Ovary (tissue), 3 donors: ENCODE results near the gene AKAIN1.

Experiments used
- CTCF ChIP-seq, 3 donors: fragments of 450-650 bp in 2 of 3; fragments of 200-600 bp in 1 of 3; IDR thresholded peaks; one replicate each; pipeline versions ENCODE4 v1.5.1 to v1.8.0; 2016 to 2022; ENCODE audit warnings: antibody characterized with exemption in 3 of 3, mild to moderate bottlenecking in 1 of 3
- EP300 ChIP-seq: sonication (generic); formaldehyde crosslinking; IDR thresholded peaks from one replicate; pipeline ENCODE4 v1.6.1; 2017; ENCODE audit warnings: antibody characterized with exemption
- POLR2A ChIP-seq: fragments of 450-650 bp; IDR thresholded peaks from one replicate; pipeline ENCODE4 v1.6.1; 2017; ENCODE audit warnings: antibody characterized with exemption, mild to moderate bottlenecking, moderate library complexity
- donor health status: DM: no; HTN: no; CAD: no.

DNA sequence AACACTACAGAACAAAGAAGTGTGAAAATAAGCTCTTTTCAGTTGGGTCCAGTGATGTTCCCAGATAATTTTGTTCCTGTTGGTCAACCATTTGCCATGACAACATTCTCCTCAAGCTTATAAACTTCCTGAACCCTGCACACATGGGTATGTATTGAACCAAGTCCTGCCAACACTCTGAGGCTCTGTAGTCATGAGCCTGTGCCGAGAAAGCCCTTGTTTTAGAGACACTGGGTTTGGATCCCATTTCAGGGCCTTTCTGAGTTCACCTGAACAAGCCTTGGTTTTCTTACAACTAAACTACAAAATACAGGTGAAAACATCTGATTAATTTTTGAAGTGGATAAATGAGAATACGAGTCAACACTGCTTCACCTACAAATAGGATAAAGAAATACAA is 38.5 kb downstream of the AKAIN1 start:
- TF ChIP-seq CTCF (IDR thresholded peaks at IDR 0.05) (no peak), POLR2A (no peak), EP300 (no peak)
